Measurements from ENCODE around the gene ZNF407. TPM values are rescaled to one million over a fixed set of nuclear protein-coding genes. Genes with fewer than 3 reads are reported as not detected.

ZNF407 gene
- total RNA-seq, 1 donor from 2014 or later = 14.2 TPM

DNA sequence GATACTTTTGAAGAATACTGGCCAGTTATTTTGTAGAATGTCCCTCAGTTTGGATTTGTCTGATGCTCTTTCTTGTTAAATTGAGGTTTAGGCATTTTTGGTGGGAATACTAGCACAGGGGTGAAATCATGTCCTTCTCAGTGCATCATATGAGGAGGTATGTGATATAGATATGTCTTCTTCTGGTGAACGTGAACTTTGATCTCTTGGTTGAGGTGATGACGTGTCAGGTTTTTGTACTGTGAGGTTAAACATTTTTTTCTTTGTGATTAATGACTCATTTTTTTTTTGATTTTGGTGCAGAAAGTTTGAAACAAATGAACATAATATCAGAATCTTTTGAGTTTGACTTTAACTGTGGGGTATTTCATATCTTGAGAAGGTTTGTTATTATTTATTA, 11.0 kb downstream of the ZNF407 start:
- DNase-seq (ENCODE audit: extremely low spot score, unreplicated experiment) = no peak
- H3K36me3 Mint-ChIP-seq (ENCODE audit: unreplicated experiment) = no peaks in the 10 kb centered on the region
- TF ChIP-seq CTCF (IDR thresholded peaks at IDR 0.05) = no peak
- H3K4me1 Mint-ChIP-seq (ENCODE audit: unreplicated experiment) = peaks cover 28% of the 10 kb centered on the region
- H3K4me3 Mint-ChIP-seq (ENCODE audit: unreplicated experiment) = no peak overlapping the region
- no peaks in the 10 kb centered on the region for H3K9me3 Mint-ChIP-seq (ENCODE audit: unreplicated experiment)
- no peaks in the 10 kb centered on the region for H3K27me3 Mint-ChIP-seq (ENCODE audit: unreplicated experiment)
- no peak overlapping the region for H3K27ac Mint-ChIP-seq (ENCODE audit: unreplicated experiment)

- DNase-seq (ENCODE audit: extremely low spot score, unreplicated experiment) = no peak
- H3K4me3 Mint-ChIP-seq (ENCODE audit: unreplicated experiment) = no peak overlapping the region
- no peak overlapping the region for H3K27ac Mint-ChIP-seq (ENCODE audit: unreplicated experiment)
- no peaks in the 10 kb centered on the region for H3K27me3 Mint-ChIP-seq (ENCODE audit: unreplicated experiment)
- no peaks in the 10 kb centered on the region for H3K9me3 Mint-ChIP-seq (ENCODE audit: unreplicated experiment)
- TF ChIP-seq CTCF (IDR thresholded peaks at IDR 0.05) = no peak
- no peaks in the 10 kb centered on the region for H3K36me3 Mint-ChIP-seq (ENCODE audit: unreplicated experiment)
- peaks cover 30% of the 10 kb centered on the region for H3K4me1 Mint-ChIP-seq (ENCODE audit: unreplicated experiment)
Measured at GRCh38 chr18:74609535-74609934, 11.9 kb downstream of the ZNF407 start.

- H3K9me3 Mint-ChIP-seq (ENCODE audit: unreplicated experiment) = no peaks in the 10 kb centered on the region
- no peak for TF ChIP-seq CTCF (IDR thresholded peaks at IDR 0.05)
- H3K4me1 Mint-ChIP-seq (ENCODE audit: unreplicated experiment) = peaks cover 25% of the 10 kb centered on the region
- H3K36me3 Mint-ChIP-seq (ENCODE audit: unreplicated experiment) = no peaks in the 10 kb centered on the region
- no peak overlapping the region for H3K27ac Mint-ChIP-seq (ENCODE audit: unreplicated experiment)
- H3K4me3 Mint-ChIP-seq (ENCODE audit: unreplicated experiment) = no peak overlapping the region
- no peaks in the 10 kb centered on the region for H3K27me3 Mint-ChIP-seq (ENCODE audit: unreplicated experiment)
- DNase-seq (ENCODE audit: extremely low spot score, unreplicated experiment) = no peak
Measured at GRCh38 chr18:74610051-74610615, 12.5 kb downstream of the ZNF407 start.

- Mint-ChIP-seq H3K9me3 (ENCODE audit: unreplicated experiment) (no peaks in the 10 kb centered on the region), H3K36me3 (ENCODE audit: unreplicated experiment) (no peaks in the 10 kb centered on the region), H3K4me1 (ENCODE audit: unreplicated experiment) (peaks cover 25% of the 10 kb centered on the region), H3K27me3 (ENCODE audit: unreplicated experiment) (no peaks in the 10 kb centered on the region), H3K27ac (ENCODE audit: unreplicated experiment) (no peak overlapping the region), H3K4me3 (ENCODE audit: unreplicated experiment) (no peak overlapping the region)
- no peak for TF ChIP-seq CTCF (IDR thresholded peaks at IDR 0.05)
- no peak for DNase-seq (ENCODE audit: extremely low spot score, unreplicated experiment)
Measured at GRCh38 chr18:74610860-74611259, 13.2 kb downstream of the ZNF407 start.

DNA sequence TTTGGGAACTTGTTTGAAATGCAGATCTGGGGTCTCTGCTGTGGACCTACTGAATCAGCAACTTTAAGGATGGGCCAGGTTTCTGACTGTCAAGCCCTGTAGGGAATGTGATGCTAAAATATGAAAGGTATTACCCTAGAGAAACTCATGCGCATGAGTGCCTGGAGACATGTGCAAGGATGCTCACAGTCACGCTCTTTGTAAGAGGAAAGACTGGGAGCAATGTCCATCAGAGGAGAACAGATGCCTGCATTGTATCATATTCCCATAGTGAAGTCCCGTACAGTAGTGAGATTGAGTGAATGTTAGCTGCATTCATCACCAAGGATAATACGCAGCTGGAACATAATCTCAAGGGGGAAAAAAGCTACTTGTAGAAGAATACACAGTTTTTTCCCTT, 14.1 kb downstream of the ZNF407 start:
- Mint-ChIP-seq H3K27me3 (ENCODE audit: unreplicated experiment) (no peaks in the 10 kb centered on the region), H3K4me3 (ENCODE audit: unreplicated experiment) (no peak overlapping the region), H3K27ac (ENCODE audit: unreplicated experiment) (no peak overlapping the region), H3K4me1 (ENCODE audit: unreplicated experiment) (peaks cover 25% of the 10 kb centered on the region), H3K36me3 (ENCODE audit: unreplicated experiment) (no peaks in the 10 kb centered on the region), H3K9me3 (ENCODE audit: unreplicated experiment) (no peaks in the 10 kb centered on the region)
- DNase-seq (ENCODE audit: extremely low spot score, unreplicated experiment) = no peak
- no peak for TF ChIP-seq CTCF (IDR thresholded peaks at IDR 0.05)
